Measurements from ENCODE around the gene PPIL6.
A peak's percentile ranks its signal among the peaks of the same experiment; 100 is the strongest.

PPIL6 gene

DNA sequence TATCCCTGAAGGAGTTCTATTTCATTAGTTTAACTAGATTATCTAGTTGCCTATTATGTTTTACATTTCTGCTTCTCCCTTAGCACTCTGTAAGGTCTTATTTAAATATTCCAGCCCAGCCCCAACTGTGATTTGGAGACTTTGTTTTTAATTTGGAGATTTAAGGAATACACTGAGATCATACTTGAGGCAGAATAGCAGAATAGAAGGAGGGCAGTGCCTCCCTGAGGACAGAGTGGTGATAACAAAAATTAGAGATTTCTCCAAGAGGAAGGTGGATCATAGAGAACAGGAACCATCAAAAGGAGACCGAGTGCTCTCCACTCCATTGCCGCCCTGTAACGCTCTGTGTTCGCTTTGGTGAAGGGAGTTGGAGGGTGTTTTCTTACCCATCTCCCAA is 43.4 kb downstream of the PPIL6 start:
- no peak for DNase-seq (ENCODE audit: low read depth in 1 of 2, low spot score in 1 of 2)

DNA sequence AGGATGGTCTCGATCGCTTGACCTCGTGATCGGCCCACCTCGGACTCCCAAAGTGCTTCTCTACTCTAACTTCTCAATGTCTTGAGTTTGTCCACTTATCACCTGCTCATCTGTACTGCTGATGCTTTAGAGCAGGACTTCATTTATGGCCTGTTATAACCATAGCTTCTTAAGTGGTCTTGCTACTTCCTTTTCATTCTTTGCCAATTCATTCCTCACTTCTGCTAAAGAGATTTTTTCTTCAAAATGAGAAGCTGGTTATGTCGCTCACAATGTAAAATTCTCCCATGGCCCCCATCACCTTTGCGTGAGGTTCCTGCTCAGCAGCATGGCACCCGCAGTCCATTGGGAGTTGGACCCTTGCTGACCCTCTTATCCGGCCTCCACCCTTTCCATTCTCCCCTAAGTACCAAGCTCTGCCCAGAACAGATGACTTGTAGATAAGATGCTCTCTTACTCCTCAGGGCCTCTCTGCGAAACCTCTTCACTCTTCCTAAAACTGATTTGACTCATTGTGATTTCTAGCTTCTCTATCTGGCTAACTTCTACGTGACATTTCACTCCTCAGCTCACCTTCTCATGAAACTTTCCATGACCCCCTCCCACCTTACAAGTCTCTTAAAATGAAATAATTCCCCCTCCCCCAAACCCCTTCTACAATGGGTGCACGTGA is 44.2 kb downstream of the PPIL6 start:
- no peak for DNase-seq (ENCODE audit: low read depth in 1 of 2, low spot score in 1 of 2)

DNA sequence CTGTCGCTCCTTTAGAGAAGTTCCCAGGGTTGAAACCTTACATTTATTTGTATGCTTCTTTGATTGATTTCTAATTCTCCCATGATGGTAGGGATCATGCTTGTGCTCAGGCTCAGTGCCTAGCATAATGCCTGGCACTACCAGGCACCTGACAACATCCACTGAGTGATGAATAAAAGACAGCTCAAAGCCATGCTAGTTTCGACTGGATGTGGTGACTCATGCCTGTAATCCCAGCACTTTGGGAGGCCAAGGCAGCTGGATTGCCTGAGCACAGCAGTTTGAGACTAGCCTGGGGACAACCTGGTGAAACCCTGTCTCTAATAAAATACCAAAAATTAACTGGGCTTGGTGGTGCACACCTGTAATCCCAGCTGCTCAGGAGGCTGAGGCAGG is 46.5 kb downstream of the PPIL6 start:
- DNase-seq (ENCODE audit: low read depth in 1 of 2, low spot score in 1 of 2): no peak

DNA sequence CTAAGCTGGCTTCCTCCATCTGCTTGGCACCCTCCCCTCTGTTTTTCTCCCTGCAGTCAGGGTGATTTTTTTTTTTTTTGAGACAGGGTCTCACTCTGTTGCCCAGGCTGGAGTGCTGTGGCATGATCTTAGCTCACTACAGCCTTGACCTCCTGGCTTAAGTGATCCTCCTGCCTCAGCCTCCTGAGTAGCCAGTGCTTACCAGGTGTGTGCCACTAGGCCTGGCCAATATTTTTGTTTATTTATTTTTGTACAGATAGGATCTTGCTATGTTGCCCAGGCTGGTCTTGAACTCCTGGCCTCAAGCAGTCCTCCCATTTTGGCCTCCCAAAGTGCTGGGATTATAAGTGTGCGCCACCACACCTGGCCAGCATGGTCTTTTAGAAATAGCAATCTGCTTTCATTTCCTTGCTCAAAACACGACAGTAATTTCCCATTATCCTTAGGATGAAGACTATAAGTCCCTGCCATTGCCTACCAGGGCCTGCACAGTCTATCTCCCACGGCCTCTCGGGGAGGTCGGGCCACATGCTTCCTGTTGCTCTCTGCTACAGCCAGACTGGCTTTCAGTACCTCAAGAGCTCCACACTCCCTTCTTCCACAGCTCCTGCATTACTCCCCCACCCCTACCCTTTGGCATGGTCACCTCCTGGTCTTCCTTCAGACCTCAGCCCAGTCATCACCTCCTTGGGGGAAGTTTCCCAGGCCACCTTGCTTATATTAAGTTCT is 47.1 kb downstream of the PPIL6 start:
- no peak for DNase-seq (ENCODE audit: low read depth in 1 of 2, low spot score in 1 of 2)

DNA sequence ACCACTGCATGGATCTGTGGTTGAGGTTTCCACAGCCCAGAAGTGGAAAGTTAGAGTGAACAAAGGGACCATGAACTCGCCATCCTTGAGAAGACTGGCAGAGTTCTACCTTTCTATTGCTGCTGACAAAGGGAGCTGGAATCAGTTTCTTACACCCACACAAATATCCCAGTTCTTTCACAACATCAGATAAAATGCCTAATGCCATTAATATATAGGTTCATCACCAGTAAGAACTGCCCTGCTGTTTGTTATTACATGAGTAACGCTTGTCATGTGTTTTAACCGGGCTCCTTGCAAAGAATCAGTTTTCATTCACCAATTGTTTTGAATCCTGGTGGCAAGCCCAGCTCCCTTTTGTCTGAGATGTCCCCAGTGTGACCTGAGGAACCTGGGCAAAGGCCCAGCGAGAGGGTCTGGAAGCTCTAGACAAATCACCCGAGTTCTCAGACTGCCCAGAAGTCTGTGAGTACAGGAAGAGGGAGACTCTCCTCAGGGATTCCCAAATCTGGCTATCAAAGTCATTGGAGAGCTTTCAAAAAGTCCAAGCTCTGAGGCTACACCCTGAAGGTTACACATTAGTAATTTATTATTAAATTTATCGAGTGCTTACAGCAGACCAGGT is 50.7 kb downstream of the PPIL6 start:
- DNase-seq (ENCODE audit: low read depth in 1 of 2, low spot score in 1 of 2): no peak

DNA sequence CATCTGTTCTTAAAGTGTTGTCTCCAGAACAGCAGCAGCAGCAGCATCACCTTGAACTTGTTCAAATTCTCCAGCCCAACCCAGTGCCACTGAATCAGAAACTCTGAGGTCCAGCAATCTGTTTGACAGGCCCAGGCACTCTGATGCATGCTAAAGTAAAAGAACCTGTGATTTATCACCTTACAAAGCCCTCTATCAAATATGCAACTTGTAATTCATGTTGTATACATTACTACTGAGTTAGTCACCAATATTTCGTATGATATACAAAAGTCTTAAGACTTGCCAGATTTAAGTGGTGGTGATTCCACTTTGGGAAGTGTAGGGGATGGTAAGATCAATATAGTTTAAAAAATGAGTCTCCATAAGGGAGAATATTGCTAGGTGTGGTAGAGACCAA is 52.2 kb downstream of the PPIL6 start:
- DNase-seq (ENCODE audit: low read depth in 1 of 2, low spot score in 1 of 2): no peak

DNA sequence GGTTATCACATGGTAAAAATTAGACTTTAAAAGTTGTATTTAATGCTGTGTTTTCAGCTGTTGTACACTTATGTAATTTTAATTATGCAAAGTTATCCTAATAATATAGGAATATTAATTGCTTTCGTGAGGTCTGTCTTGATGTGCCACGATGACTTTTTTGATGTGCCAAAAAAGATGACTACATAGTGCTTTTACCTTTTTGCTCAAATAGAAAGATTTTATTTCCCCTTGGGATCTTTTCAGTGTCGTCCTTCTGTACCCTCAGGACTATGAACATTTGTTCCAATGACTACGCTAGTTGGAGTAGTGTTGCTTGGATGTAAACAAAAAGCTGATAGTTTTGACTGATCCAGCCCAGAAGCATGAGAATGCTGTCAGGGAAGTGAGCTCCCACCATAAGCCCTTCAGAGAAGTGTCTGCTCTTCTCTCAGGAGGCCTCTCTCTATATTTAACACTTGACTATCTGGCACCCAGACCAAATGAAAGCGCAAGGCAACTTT is 56.9 kb downstream of the PPIL6 start:
- DNase-seq (ENCODE audit: low read depth in 1 of 2, low spot score in 1 of 2): no peak

DNA sequence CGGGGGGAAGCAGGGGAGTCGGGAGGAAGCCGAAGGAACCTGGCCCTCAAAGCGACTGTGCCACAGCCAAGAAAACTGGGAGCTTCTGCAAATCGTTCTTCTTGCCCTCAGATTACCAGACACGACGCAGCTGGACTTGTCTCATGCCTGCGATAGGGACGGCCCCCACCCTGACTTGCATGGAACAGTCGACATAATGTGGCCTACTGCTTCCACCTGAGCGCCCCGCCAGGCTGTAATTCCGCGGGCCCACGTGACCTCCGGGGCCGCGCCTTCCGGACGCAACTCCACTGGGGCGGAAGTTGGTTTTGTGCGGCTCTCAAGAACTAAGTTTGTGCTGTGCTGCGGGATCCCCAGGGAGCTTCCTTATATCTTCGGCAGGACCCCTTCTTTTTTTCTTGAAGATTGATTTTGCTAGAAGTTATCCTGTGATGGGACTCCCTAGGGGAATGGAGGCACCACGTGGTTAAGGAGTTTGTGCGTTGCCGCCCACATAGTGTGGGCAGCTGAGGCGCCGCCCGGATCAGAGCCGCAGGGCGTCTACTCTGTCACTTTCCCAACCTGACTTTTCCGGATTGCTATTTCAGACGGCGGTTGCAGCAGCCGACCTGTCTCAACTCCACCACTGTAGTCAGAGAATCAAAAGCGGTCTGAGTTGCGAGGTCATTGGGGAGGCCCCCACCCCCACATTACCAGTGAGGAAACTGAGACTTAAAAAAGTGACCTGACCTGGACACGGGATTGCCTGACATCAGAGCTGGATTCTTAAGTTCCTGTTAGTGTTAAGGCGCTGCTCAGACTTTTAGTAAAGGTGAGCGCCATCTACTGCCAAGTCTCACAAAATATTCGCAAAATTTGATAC is 57.6 kb downstream of the PPIL6 start:
- DNase-seq (ENCODE audit: low read depth in 1 of 2, low spot score in 1 of 2): peak; percentile 86 to 87

DNA sequence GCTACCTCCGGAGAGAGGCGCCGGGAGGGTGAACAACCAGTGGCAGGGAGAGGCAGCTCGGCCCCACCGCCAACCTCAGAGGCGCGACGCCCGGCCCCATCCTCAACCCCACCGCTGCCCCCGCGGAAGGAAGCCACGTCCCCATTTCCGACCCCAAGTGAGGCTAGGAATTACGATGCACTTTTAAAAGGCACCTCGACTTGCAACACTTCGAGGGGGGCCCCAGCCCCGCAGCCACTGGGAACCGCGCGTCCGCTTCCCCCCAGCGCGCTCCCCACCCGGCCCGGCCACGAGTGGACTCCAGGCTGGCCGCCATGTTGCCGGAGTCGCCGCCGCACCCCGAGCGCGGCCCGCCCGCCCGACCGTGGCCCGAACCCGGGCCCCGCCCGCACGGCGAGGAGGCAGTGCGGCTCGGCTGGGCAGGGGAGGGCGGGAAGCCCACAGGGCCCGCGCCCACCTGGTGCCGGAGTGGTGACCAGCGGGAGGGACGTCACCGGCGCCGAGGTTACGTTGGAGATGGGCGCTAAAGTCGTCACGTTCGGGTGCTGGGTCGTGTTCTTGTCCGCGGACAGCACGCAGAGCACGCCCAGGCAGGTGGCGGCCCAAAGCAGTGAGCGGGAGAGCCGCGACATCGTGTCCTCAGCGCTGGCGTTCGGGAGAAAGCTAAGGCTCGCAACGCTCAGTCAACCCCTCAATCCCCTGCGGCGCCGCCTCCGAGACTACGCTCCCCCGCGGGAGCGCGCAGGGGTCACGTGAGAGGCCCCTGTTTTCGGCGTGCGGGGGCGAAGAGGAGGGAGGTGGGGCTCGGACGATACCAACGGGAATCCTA is 58.5 kb downstream of the PPIL6 start, which contains the start of gene CD164:
TSS of gene CD164 (minus strand) at position 721 of the 829 bp plus-strand sequence. CDS start at position 632, 89 bp downstream.
- peak; percentile 40 to 91 for DNase-seq (ENCODE audit: low read depth in 1 of 2, low spot score in 1 of 2)

DNA sequence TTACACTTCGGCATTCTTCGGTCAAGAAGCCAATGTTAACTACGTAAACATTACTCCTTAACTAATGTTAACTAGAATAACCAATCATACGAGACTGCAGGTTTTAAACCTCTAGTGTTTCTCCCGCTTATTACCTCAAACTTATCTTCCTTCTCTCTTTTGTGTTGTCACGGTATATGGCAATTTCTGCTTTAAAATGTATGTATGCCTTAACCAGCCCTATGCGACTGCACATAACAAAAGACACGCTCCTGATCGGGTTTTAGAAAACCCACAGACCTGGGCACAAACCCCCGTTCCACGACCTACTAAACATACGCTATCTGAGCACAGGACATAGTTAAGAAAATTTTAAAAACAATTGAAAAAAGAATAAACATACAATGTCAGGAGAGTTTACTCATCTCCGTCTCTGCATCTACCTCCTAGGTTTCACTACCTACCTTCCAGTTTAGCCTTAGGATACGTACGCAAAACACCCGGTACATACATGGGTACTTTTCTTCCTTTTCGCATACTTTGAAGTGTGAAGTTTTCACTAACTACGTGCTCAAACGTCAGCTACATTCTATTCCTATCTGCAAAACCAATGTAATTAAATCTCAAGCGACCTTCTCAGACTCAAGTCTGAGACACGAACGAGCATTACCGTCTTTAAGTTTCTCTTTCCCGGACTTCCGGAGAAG is 59.2 kb downstream of the PPIL6 start:
- DNase-seq (ENCODE audit: low read depth in 1 of 2, low spot score in 1 of 2): no peak

DNA sequence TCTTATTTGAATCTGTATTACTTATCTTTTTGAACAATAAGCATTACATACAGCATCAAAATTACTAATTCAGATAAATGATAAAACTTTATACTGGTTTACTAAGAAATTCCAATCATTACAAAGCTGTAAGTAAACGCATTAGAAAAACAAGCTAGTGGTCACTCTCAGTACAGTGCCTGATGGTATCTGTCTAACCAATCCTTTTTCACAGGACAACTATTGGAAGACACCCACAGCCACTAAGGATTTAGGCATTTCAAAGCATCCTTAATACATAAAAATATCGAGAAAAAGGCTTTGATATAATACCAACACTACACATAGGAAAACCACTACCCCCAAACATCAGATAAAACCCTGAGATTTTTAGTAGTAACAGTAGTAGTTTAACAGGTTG is 60.7 kb downstream of the PPIL6 start:
- DNase-seq (ENCODE audit: low read depth in 1 of 2, low spot score in 1 of 2): no peak

DNA sequence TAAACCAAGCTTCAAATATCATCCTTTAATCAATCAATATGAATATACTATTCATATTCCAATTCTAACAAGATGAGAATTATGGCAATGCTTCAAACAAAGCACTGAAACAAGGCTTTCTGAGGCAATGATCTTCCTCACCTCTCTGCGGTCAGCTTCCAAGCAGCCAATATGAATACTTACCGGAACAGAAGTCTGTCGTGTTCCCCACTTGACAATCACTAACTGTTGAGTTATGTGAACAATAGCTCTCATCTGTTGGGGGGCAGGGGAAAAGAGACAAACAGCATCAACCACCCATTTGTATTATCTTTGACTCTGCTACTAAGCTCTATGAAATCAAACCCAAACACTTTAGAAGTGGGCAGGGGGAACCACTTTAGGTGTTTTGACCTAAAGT is 62.7 kb downstream of the PPIL6 start:
- DNase-seq (ENCODE audit: low read depth in 1 of 2, low spot score in 1 of 2): no peak

DNA sequence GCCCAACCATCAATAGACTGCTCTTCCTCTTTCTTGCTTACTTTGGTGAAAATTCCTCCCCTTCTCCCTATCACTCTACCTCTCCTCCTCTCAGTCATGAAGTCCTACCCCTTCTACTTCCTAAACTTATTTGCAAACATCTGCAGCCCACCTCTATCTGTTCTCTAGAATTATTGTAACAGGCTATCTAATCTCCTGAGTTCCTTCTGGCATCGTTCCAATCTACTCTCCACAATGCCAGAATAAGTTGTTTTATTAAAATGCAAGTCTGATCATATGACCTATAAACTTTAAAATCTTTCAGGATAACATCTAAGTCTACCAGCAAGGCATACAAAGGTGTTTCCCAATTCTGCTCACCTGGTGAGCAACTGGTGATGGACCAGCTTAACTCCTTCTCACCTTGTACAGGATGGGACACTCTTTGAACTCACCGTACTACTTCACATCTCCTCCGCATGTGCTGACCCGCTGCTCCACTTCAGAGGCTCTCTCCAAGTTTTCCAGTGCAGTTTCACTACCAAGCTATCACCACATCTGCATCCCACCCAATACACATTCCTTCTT is 66.0 kb downstream of the PPIL6 start:
- DNase-seq (ENCODE audit: low read depth in 1 of 2, low spot score in 1 of 2): no peak

DNA sequence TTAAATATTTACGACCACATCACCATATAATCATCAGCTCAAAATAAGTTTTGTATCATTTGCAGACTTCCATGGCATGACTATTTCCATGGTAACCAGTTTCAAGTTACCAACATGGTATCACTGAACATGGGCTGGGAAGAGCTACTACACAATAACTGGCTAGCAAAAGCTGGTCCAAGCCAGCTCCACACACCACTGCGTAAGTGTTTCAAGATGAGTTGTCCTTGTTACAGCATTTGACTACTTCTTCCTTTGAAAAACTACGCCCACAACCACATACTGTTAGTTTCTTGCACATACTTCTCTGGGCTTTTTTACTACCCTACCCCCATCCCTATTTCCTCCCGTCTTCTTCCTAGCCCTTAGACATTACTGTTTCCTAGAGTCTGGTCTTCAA is 66.7 kb downstream of the PPIL6 start:
- DNase-seq (ENCODE audit: low read depth in 1 of 2, low spot score in 1 of 2): no peak

DNA sequence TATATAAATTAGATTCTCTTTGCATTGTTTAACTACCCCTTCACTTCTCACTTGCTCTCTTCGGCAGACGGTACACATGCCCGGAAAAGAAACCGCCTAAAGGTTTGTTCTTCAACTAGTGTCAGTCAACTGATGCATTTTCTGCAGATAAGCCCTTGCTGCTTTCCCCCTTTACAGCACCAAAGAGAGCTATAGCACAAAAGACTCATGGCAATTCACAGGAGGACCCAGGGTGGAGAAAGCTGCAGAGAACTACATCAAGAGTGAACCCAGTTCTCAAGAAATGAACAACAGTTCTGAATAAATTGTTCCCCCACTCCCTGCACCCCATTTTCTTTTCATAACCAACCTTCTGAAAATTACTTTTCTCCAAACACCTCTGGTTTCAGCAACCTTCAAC is 67.1 kb downstream of the PPIL6 start:
- DNase-seq (ENCODE audit: low read depth in 1 of 2, low spot score in 1 of 2): no peak

DNA sequence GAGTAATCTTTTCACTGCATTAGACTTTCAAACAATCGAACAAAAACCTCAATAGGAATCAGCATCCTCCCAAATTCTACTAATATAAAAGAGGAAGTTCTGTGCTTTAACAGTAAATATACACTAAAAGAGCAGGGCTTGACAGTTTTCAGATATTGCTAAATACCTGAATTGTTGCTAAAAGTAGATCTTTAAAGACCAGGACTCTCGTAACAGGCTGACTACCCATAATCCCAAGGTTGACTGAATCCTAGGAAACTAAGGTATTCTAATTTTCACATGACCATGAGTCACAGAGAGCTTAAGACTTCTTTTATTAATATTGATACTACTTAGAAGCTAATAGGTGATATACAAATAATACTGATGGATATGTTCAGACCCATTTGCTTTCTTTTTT is 68.3 kb downstream of the PPIL6 start:
- no peak for DNase-seq (ENCODE audit: low read depth in 1 of 2, low spot score in 1 of 2)

DNA sequence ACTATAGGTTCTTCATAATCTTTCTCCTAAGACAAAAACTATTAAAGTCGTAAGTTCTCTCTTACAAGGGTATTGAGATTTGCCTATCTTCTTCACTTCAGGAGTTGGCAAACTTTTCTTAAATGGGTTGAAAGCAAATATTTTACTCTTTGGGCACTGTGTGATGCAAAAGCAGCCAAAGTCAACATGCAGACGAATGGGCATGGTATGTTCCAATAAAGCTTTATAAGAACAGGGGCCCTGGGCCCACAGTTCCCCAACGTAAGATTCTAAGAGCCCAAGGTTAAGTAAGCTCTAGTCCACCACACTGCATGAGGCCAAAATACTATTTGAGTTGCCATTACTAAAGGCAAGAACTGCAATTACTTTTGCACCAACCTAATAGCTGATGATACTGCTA is 69.6 kb downstream of the PPIL6 start:
- DNase-seq (ENCODE audit: low read depth in 1 of 2, low spot score in 1 of 2): no peak

DNA sequence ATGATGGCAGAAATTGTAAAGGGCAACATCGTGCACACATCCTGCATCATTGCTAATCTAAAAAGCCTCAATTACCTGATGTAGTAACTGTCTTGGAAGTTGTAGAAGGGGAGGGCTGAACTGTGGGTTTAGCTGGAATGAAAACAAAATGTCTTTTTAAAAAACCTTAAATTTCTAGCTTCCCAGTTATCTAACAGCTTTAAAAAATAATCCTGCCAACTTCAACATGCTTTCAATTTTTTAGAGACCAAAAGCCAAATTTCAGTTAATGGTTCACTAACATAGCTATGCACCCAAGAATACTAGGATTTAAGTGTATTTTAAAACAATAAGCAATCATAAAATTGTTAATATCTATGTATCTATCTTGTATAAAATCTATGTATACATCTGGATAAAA is 70.1 kb downstream of the PPIL6 start:
- DNase-seq (ENCODE audit: low read depth in 1 of 2, low spot score in 1 of 2): no peak

DNA sequence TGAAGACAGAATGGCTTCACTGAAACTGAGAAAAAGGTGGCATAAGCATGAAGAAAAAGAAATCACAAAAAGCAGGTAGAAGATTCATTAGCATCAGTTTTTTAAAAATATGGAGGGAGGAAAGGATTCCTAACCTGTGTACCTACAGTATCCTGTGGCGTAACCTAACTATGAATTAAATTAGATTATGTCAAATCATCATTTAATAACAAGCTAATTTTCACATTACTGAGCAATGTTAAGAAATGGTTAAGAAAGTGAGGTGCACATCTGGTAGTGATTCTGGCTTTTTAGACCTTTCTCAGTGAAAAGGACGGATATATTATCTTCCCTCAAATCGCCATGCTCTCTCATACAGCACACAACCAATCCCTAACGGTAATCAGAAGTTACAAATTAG is 70.7 kb downstream of the PPIL6 start:
- DNase-seq (ENCODE audit: low read depth in 1 of 2, low spot score in 1 of 2): no peak

All from activated T-helper 1 cell treated with anti-CD3 and anti-CD28 coated beads, Interleukin-2, amount 50 U/mL, for 16 hours (primary cell).